AG09319 (cell line): ENCODE measurements around the gene GALNS.

ENCODE experiments used
- DNase-seq: peaks from one replicate; pipeline ENCODE4 v3.0.0-alpha.2; 2010; ENCODE audit warnings: low read depth; ENCODE audit errors: extremely low read depth
- TF ChIP-seq, protein P1 (sequence below): IDR thresholded peaks from 2 replicates; pipeline ENCODE4 v1.5.1; 2011; ENCODE audit warnings: low read depth, mild to moderate bottlenecking, inconsistent platforms, low read length, moderate library complexity

GALNS gene

GRCh38 chr16:88813269-88814143 lies 43.2 kb downstream of the GALNS start:
- no peak for DNase-seq
- TF ChIP-seq, protein P1, sequence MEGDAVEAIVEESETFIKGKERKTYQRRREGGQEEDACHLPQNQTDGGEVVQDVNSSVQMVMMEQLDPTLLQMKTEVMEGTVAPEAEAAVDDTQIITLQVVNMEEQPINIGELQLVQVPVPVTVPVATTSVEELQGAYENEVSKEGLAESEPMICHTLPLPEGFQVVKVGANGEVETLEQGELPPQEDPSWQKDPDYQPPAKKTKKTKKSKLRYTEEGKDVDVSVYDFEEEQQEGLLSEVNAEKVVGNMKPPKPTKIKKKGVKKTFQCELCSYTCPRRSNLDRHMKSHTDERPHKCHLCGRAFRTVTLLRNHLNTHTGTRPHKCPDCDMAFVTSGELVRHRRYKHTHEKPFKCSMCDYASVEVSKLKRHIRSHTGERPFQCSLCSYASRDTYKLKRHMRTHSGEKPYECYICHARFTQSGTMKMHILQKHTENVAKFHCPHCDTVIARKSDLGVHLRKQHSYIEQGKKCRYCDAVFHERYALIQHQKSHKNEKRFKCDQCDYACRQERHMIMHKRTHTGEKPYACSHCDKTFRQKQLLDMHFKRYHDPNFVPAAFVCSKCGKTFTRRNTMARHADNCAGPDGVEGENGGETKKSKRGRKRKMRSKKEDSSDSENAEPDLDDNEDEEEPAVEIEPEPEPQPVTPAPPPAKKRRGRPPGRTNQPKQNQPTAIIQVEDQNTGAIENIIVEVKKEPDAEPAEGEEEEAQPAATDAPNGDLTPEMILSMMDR: no peak

DNA sequence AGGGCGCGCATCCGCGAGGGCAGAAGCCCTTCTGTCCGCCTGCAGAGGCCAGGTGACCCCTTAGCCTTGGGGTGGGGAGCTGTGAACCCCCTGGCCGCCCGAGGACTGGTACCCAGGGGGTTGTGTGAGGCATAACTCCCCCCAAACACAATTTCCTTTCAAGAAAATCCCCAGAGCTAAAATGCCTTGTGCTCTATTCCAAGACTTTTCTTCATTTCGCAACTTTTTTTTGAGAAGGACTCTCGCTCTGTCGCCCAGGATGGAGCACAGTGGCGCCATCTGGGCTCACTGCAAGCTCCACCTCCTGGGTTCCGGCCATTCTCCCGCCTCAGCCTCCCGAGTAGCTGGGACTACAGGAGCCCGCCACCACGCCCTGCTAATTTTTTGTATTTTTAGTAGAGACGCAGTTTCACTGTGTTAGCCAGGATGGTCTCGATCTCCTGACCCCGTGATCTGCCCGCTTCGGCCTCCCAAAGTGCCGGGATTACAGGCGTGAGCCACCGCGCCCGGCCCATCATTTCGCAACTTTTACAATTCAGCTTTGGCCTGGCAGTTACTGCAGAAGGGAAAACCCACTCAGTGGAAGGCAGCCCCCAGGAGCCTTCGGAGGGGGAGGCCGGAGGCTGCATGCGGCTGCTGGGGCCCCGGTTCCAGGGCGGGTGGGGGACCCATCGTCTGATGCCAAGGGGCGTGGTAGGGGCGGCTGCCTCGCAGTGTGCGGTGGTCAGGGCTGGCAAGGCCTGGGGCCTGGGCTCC lies 44.1 kb downstream of the GALNS start:
- DNase-seq: no peak
- TF ChIP-seq, protein P1: peak; percentile 8

GRCh38 chr16:88811769-88812512 lies 44.8 kb downstream of the GALNS start, which contains the start of gene APRT:
Gene APRT (minus strand): TSS chr16:88811928. CDS start chr16:88811899, 29 bp downstream.
- TF ChIP-seq, protein P1: no peak; the same call in none of the 2 replicates
- DNase-seq: peak; percentile 86

- TF ChIP-seq, protein P1: no peak
- no peak for DNase-seq
These were observed 45.6 kb downstream of the GALNS start for GRCh38 chr16:88810912-88811768.

- TF ChIP-seq, protein P1: no peak
- DNase-seq: no peak
These were observed 46.4 kb downstream of the GALNS start for GRCh38 chr16:88810166-88810911.

DNA sequence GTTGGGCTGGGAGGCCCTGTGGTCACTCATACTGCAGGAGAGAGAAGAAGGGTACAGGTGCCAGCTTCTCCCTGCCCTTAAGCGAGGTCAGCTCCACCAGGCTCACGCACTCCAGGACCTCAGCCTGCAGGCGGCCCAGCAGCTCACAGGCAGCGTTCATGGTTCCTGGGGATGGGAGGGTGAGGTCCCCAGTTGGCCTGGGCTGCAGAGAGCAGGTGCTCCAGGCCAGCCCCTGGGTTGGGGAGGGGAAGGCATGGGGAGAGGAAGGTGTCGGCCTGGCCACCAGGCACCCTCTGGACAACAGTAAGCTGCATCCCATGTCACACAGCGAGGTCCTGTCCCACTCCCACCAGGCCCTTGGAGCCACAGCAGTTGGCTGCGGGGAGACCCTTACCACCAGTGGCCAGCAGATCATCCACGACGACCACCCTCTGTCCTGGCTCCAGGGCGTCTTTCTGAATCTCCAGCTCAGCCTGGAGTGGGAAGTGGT lies 47.0 kb downstream of the GALNS start:
- TF ChIP-seq, protein P1: no peak
- no peak for DNase-seq
